Activated T-cell treated with anti-CD3 and anti-CD28 coated beads for 1 hour (primary cell): ENCODE measurements around the gene CPT1C.

ENCODE experiments used
- DNase-seq: peaks from one replicate; pipeline ENCODE4 v3.0.0-alpha.2; 2020; ENCODE audit warnings: low read depth

Gene CPT1C

DNA sequence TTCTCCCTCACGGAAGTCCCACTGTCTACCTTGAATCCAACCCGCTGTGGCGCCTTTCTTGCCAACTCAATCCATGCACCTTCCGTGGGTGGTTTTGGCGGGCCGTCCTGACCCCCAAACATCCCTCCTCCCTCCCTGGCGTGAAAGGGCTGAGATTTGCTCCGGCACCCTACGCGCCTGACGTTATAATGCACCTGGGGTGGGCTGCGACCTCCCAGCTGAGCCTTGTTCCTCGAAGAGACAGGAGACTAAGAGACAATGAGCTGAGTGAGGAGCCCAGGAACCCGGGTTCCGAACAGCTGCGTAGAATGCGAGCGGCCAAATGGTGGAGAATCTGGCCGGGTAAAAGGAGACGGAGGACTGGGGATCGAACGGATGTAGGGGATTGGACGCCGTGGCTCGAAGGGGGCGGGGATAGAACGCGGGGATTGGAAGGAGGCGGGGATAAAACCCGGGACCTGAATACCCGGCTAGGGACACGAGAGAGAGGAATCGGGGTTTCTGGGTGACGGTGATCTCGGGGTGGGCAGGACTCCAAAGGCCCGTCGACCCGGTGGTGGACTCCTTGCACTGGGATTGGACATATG, at the start of gene CPT1C:
Gene CPT1C, plus strand, starts transcription at position 461 of the 587 bp plus-strand sequence. CDS start 1,137 bp downstream, outside the sequence.
- peak; percentile 49 for DNase-seq

DNA sequence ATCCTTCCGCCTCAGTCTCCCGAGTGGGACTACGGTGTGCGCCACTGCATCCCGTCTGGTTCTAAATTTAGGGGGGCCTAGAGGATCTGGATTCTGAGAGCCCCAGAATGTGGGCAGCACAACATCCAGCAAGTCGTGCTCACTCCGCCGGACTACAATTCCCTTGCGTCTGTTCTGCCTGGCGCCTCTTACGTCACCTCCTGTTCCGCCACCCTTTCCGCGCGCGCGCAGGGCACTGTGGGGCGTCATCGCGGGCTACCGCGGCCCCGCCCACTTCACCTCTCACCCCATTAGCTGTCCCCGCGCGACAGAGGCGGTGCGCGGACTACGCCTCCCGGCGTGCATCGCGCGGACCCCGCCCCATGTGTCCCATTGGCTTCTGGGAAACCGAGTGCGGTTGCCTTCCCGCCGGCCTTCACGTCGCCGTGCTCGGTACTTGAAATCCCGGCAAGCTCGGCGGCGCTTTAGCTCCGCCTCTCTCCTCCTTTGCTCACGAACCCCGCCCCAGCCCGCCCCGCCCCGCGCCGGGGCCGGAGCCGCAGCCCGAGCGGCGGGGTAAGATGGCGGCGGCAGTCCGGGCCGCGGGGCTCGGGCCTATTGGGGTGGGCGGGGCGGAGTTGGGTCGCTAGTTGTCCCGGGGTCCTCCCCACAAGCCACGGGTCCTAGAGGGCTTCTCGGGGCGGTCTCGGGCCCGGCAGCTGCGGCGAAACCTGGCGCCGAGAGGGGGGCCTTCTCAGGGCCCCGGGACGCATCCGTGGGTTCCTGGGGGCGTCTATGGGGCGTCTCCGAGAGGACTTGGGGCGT, 49.0 kb upstream of the CPT1C start, which contains the start of gene SCAF1:
Gene SCAF1, plus strand, starts transcription at position 522 of the 804 bp plus-strand sequence. CDS start 2,818 bp downstream, outside the sequence.
- peak; percentile 97 for DNase-seq

DNA sequence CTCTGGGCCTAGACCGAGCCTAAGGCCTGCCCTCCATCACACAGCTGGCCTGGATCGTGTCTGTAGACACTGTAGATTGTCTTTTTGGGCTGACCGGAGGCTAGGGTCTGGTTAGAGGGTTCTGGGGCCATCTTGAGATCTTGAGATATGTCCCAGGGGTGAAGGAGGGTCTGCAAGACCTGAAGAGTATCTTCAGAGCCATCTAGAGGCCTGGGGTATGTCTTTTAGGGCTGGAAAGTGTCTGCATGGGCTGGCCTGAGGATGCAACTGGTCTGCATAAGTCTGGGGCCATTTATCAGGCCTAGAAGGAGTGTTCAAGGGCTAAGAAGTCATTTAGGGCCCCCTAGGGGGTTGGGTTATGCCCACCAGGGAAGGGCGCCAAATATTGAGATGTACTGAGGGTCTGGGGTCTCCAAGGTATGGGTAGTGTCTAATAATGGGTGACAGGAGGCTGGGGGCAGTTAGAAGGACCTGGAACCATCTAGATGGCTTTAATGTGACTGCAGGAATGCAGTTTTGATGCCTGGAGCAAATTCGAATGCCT, 48.4 kb upstream of the CPT1C start:
- no peak for DNase-seq

DNA sequence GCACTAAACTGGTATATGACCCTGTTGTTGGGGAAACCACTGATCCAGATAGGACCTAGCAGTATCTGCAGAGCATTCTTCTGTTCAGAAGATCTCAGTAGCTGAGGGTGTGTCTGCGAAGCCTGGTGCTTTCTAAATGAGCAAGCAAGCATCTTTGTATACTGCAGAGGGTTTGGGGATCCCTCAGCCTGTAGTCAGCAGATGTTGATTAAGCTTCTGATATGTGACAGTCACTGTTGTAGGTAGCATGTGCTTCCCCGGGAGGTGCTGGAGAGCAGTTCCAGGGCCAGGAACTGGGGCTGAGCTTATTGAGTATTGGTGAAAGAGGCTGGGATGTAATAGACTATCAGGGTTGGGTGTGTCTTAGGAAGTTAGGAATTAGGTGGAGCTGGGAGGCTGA, 47.5 kb upstream of the CPT1C start:
- DNase-seq = no peak

DNA sequence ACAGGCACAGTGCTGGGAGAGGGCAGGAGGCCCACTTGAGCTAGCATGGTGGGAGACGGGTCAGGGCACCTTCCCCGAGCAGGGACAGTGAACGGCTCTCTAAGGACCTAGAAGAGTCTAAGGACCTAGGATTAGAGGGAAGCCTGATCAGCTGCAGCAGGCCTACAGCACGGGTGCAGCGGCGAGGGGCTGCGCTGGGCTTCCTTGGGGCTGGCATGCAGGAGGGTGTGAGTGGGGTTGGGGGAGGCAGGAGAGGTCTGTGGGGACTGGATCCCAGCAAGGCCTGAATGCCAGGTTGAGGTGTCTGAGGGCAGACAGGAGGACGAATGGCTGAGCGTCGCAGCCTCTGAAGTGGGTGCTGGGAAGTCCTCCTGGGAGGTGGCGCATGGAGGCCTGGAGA, 45.3 kb upstream of the CPT1C start:
- no peak for DNase-seq

DNA sequence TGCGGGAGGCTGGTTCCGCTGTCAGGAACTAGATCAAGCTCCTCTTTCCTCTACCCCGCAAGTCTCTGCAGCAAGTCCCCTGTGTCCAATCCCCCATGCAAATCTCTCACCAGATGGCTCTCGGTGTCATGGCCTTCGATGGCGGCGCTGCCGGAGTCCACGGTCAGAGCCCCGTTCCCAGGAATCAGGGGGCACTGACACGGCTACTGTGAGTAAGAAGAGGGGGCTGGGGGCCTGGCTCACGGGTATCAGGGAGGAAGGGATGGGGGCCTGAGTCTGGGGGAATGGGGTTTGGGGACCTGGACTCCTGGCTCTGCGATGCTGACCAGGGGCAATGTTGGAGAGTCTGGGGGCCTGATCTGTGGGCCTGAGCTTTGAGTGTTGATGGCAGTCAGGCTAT, 44.9 kb upstream of the CPT1C start:
- DNase-seq = no peak

DNA sequence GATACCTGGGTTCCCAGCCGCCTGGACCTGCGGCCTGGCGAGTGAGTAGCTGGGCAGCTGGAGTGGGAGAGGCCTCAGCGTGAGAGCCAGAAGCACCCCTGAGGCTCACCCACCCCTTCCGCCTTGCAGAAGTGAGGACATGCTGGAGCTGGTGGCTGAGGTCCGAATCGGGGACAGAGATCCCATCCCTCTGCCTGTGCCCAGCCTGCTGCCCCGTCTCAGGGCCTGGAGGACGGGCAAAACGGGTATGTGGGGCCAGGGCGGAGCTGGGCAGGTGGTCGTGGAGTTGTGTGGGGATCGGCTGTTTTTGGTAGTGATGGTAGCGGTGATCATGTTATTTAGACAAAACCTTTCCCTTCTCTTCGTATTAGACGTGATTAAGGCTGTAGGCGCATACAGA, 44.3 kb upstream of the CPT1C start:
- no peak for DNase-seq

DNA sequence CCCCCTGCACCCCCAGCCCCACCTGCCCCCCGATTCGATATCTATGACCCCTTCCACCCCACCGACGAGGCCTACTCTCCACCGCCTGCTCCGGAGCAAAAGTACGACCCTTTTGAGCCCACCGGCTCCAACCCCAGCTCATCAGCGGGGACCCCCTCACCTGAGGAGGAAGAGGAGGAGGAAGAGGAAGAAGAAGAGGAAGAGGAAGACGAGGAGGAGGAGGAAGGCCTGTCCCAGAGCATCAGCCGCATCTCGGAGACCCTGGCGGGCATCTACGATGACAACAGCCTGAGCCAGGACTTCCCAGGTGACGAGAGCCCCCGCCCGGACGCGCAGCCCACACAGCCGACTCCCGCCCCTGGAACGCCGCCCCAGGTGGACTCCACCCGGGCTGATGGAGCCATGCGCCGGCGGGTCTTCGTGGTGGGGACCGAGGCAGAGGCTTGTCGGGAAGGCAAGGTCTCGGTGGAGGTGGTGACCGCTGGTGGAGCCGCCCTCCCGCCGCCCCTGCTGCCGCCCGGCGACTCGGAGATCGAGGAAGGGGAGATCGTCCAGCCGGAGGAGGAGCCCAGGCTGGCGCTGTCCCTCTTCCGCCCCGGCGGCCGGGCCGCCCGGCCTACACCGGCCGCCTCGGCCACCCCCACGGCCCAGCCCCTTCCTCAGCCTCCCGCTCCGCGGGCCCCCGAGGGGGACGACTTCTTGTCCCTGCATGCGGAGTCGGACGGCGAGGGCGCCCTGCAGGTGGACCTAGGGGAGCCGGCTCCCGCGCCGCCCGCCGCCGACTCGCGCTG, 39.7 kb upstream of the CPT1C start:
- no peak for DNase-seq

DNA sequence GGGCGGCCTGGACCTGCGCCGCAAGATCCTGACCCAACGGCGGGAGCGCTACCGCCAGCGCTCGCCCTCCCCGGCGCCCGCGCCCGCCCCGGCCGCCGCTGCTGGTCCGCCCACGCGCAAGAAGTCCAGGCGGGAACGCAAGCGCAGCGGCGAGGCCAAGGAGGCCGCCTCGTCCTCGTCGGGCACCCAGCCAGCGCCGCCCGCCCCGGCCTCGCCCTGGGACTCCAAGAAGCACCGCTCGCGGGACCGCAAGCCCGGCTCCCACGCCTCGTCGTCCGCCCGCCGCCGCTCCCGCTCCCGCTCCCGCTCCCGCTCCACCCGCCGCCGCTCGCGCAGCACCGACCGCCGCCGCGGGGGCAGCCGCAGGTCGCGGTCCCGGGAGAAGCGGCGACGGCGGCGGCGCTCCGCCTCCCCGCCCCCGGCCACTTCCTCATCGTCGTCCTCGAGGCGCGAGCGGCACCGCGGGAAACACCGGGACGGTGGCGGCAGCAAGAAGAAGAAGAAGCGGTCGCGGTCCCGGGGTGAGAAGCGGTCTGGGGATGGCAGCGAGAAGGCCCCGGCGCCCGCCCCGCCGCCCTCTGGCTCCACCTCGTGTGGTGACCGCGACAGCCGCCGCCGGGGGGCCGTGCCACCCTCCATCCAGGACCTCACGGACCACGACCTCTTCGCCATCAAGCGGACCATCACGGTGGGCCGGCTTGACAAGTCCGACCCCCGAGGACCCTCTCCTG, 38.9 kb upstream of the CPT1C start:
- DNase-seq = no peak

DNA sequence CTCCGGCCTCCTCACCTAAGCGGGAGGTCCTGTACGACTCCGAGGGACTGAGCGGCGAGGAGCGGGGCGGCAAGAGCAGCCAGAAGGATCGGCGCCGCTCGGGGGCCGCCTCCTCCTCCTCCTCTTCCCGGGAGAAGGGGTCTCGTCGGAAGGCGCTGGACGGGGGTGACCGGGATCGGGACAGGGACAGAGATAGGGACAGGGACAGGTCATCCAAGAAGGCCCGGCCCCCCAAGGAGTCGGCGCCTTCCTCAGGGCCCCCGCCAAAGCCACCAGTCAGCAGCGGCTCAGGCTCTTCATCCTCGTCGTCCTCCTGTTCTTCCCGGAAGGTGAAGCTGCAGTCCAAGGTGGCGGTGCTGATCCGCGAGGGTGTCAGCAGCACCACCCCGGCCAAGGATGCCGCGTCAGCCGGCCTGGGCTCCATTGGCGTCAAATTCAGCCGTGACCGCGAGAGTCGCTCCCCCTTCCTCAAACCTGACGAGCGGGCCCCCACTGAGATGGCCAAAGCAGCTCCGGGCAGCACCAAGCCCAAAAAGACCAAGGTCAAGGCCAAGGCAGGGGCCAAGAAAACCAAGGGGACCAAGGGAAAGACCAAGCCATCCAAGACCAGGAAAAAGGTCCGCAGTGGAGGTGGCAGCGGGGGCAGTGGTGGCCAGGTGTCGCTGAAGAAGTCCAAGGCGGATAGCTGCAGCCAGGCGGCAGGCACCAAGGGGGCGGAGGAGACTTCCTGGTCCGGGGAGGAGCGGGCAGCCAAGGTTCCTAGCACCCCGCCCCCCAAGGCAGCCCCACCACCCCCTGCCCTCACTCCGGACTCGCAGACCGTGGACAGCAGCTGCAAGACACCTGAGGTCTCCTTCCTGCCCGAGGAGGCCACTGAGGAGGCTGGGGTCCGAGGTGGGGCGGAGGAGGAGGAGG, 38.1 kb upstream of the CPT1C start:
- DNase-seq = no peak

DNA sequence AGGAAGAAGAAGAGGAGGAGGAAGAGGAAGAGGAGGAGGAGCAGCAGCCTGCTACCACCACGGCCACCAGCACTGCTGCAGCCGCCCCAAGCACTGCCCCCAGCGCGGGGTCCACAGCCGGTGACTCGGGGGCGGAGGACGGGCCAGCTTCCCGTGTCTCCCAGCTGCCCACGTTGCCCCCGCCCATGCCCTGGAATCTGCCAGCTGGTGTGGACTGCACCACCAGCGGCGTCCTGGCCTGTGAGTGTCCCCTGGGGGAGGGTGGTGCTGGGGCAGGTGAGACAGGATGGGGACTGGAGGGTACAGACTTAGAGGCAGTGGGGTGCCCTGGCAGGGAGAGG, 37.5 kb upstream of the CPT1C start:
- no peak for DNase-seq

DNA sequence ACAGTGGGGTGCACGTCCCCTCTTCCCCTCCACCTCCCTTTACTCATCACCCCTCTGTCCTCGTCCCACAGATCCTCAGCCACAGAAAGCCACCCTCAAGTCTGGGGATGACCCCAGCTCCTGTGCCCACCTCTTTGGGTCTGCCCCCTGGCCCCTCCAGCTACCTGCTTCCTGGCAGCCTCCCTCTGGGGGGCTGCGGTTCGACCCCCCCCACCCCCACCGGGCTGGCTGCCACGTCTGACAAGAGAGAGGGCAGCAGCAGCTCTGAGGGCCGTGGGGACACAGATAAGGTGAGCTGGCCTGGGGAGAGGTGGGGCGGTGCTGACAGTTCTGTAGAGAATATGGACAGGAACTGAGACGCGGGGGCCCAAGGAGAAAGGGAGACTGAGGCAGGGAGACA, 36.3 kb upstream of the CPT1C start:
- no peak for DNase-seq

DNA sequence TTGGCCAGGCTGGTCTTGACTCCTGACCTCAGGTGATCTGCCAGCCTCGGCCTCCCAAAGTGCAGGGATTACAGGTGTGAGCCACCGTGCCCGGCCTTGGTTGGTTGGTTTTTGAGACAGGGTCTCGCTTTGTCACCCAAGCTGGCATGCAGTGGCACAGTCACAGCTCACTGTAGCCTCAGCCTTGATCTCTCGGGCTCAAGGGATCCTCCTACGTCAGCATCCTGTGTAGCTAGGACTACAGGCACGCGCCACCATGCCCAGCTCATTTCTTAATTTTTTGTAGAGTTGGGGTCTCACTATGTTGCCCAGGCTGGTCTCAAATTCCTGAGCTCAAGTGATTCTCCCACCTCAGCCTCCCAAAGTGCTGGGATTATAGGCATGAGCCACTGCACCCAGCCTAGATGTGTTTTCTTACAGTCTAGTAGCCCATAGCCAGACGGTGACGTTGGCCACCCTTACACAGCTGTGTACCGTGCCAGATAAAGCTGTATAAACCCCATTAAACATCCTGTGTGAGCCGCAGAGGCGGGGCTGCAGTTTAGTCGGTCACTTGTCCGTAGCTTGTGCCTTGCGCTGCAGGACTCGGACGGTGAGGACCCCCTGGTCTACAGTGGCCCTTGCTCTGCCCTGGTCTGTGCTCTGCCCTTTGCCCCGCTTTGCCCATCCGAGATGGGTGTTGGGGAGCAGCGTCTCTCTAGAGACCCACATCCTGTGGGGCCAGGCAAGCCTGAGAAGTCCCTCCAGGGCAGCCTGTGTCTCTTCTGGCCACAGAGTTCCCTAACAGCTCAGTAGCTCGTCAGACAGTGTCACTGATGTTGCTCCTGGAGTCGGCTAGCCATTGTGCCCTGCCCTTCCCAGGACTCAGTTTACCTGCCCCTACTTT, 35.1 kb upstream of the CPT1C start:
- DNase-seq = no peak

DNA sequence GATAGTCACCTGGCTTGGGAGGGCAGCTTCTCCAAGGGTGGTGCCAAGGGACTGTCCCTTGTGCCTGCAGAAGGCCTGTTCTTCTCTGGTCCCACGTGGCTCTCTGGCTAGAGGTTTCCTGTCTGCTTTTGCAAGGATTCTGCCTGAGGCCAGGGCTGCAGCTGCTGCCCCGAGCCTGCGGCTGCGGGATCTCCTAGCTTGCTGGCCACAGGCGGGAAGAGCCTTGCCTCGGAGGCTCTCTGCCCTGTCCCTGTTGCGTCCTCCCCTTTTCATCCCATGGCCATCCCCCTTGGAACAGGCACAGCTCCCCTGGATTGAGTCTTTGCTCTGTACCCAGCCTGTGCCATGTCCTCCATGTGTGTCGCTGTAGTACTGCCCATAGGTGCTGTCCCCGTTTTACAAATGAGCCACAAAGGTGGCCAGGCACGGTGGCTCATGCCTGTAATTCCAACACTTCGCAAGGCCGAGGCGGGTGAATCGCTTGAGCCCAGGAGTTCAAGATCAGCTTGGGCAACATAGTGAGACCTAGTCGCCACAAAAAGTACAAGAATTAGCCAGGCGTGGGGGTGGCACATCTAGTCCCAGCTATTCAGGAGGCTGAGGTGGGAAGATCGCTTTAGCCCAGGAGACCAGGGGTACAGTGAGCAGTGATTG, 34.3 kb upstream of the CPT1C start:
- DNase-seq = no peak

DNA sequence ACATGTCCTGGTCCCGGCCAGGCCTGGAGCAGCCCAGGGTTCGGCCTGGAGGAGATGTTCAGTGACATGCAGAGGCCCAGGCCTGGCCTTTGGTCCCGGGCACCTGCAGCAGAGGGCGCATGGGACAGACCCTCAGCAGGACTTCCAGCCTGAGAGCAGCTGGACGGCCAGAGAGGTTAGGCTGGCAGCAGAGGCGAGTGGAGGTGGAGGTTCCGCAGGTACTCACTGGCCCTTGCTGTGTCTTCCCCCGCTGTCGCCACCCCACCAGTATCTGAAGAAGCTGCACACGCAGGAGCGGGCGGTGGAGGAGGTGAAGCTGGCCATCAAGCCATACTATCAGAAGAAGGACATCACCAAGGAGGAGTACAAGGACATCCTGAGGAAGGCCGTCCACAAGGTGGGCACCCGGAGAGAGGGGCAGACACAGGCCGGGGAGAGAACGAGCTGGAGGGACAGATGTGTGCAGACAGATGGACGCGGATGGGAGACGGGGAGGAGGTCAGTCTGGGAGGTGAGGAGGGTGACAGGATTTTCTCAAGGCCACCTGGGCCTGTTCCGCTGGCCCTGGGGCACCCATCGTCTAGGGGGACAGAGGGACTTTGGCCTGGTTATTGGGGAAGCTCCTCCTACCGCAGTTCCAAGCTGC, 33.3 kb upstream of the CPT1C start:
- DNase-seq = no peak

DNA sequence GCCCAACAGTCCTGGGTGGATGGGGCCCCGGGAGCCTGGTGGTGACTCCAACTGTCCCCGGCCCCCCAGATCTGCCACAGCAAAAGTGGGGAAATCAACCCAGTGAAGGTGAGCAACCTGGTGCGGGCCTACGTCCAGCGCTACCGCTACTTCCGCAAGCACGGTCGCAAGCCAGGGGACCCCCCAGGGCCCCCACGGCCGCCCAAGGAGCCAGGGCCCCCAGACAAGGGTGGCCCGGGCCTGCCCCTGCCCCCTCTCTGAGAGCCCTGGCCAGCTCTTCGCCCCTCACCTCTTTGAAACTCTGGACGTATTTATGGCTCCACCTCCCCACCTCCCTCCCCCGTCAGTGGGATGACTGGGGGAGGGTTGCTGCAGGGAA, 32.8 kb upstream of the CPT1C start:
- DNase-seq = no peak

DNA sequence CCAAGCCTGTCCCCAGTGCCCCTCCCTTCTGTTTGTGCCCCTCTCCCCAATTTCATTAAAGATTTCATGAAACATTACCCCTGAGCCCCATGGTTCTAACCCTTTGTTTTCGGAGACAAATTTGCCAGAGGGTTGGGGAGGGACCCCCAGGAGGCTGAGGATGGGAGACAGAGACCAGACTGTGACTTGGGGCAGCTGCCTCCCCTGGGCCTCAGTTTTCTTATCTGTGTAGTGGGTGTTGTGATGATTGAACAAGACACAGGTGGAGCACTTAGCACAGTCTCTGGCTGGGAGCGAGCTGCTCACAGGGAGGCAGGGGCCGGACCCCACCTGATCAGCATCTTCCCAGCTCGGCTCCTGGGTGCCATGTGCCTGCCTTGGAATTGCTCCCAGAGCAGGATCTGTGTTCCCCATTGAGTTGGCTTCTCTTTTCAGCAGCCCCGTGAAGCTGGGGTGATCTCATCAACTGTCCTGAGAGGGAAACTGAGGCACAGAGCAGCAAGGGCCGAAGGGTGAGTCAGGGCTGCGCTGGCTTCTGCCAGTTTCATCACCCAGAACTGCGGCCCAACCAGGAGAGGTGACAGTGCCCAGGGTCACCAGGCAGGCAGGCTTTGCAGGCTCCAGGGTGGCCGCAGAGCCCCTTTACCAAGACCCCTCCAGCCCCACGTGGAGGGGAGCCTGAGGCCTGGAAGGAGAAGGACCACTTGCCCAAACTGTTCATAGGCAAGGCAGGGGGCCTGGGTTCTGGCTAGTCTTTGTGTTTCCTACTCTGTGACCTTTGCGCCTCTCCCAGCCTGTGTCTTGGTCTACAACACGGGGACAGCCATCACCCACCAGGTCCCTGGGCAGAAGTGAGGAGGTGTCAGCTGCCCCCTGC, 32.1 kb upstream of the CPT1C start:
- DNase-seq = no peak
